Measurements from ENCODE around the gene PTGES3L.
"Not testable (repeated sequence)": the region's sequence is repeated elsewhere in the genome, so short reads cannot be mapped to it uniquely, and the experiment has no call there.

The PTGES3L gene

GRCh38 chr17:42997984-42998938, 18.4 kb upstream of the PTGES3L start, which contains the start of gene RPL27:
Gene RPL27, plus strand, starts transcription at chr17:42998419. Its CDS starts 332 bp downstream, at chr17:42998751.
- TF ChIP-seq CTCF (IDR thresholded peaks at IDR 0.05; ENCODE audit: insufficient read depth, low read depth, low read length, missing control alignments): peak; percentile 73
- peak within 1 kb of the TSS; percentile 81 for H3K4me3 ChIP-seq (ENCODE audit: low read depth, low read length)
- DNase-seq (ENCODE audit: low read depth): peak; percentile 100

- DNase-seq (ENCODE audit: low read depth): no peak
- peak overlapping the region; percentile 53 for H3K4me3 ChIP-seq (ENCODE audit: low read depth, low read length)
- TF ChIP-seq CTCF (IDR thresholded peaks at IDR 0.05; ENCODE audit: insufficient read depth, low read depth, low read length, missing control alignments): no peak
These were observed 17.6 kb upstream of the PTGES3L start for GRCh38 chr17:42997390-42997983.

- not testable (repeated sequence) for H3K4me3 ChIP-seq (ENCODE audit: low read depth, low read length); DNase-seq (ENCODE audit: low read depth)
These were observed 14.0 kb upstream of the PTGES3L start for GRCh38 chr17:42993913-42994312.

GRCh38 chr17:42992872-42993271, 13.0 kb upstream of the PTGES3L start:
- H3K4me3 ChIP-seq (ENCODE audit: low read depth, low read length): no peak overlapping the region
- TF ChIP-seq CTCF (IDR thresholded peaks at IDR 0.05; ENCODE audit: insufficient read depth, low read depth, low read length, missing control alignments): no peak
- DNase-seq (ENCODE audit: low read depth): no peak

- H3K4me3 ChIP-seq (ENCODE audit: low read depth, low read length): no peak overlapping the region
- no peak for TF ChIP-seq CTCF (IDR thresholded peaks at IDR 0.05; ENCODE audit: insufficient read depth, low read depth, low read length, missing control alignments)
- DNase-seq (ENCODE audit: low read depth): no peak
These were observed 11.6 kb upstream of the PTGES3L start for GRCh38 chr17:42991471-42991870.

- no peak for TF ChIP-seq CTCF (IDR thresholded peaks at IDR 0.05; ENCODE audit: insufficient read depth, low read depth, low read length, missing control alignments)
- no peak for DNase-seq (ENCODE audit: low read depth)
These were observed 10.1 kb upstream of the PTGES3L start for GRCh38 chr17:42989726-42990652.

More at GRCh38 chr17:42989726-42990652, 10.1 kb upstream of the PTGES3L start:
- H3K4me3 ChIP-seq (ENCODE audit: low read depth, low read length): no peak overlapping the region

All from GM12865 (cell line).